Activated CD4-positive, alpha-beta T cell treated with anti-CD3 and anti-CD28 coated beads, Interleukin-10, Interleukin-2, amounts not matched to agents 100 ng/mL and 50 ng/mL, durations not matched to agents 16 hours and 8 hours (primary cell): ENCODE measurements around the gene CYP46A1.
"Not testable (repeated sequence)": the region's sequence is repeated elsewhere in the genome, so short reads cannot be mapped to it uniquely, and the experiment has no call there.

ENCODE experiments used
- DNase-seq: peaks from one replicate; pipeline ENCODE4 v3.0.0-alpha.2; 2020

Gene CYP46A1

DNA sequence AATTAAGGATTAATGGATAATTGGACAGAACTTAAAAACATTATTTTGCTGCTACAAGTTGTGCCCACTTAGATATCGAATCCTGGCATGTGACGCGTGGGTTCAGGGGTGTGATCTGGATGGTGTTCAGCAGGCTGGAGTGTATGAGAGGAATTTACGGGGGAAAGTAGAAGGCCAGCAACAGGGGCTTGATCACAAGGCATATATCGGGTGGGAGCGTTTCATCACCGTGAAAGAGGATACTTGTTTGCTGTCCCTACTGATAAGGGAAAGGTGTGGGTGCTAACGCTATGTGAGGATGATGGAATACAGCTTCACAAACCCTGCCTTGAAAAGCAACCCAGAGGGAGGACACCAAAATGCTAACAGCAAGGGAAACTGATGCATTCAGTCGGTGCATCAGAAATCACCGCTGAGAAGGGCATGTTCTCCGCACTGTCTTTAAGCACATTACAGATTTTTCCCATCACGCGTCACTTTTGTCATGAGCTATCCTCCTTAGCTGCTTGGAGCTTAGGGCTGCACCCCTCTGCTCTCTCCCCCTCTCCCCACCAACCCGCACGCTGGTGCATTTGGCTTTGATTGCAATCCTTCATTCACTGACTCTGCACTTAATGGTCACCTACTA lies 25.8 kb upstream of the CYP46A1 start:
- no peak for DNase-seq

DNA sequence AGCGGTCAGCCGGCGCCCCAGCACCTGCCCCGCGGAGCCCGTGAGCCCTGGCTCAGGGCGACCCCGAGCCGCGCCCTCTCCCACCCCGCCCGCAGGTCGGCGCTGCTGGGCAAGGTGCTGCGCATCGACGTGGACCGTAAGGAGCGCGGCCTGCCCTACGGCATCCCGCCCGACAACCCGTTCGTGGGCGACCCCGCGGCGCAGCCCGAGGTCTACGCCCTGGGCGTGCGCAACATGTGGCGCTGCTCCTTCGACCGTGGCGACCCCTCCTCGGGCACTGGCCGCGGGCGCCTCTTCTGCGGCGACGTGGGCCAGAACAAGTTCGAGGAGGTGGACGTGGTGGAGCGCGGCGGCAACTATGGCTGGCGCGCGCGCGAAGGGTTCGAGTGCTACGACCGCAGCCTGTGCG lies 24.8 kb upstream of the CYP46A1 start:
- DNase-seq, result no peak

DNA sequence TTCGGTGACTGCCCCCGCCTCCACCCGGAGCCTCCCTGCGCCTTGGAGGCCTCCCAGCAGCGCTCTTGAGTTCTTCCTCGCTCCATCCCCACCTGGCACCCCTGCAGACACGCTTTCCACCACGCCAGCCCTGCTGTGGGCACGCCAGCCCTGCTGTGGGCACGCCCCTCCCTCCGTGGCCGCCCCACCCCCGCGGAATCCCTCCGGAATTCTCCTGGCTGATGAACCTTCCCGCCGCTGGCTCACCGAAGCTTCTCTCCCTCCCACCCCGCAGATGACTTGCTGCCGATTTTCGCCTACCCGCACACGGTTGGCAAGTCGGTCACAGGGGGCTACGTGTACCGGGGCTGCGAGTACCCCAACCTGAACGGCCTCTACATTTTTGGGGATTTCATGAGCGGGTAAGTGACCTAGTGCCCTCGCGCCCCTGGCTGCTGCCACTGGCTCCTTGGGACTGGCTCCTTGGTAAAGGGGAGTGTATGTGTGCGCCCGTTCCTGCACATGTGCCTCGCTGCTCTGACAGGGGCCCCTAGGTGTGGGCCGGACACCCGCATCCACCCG lies 24.0 kb upstream of the CYP46A1 start:
- DNase-seq, result no peak

GRCh38 chr14:99660794-99661193 lies 23.3 kb upstream of the CYP46A1 start:
- no peak for DNase-seq

- DNase-seq, result not testable (repeated sequence)
Observed at GRCh38 chr14:99661206-99661605, 22.9 kb upstream of the CYP46A1 start.

GRCh38 chr14:99662846-99663245 lies 21.3 kb upstream of the CYP46A1 start:
- DNase-seq, result no peak

DNA sequence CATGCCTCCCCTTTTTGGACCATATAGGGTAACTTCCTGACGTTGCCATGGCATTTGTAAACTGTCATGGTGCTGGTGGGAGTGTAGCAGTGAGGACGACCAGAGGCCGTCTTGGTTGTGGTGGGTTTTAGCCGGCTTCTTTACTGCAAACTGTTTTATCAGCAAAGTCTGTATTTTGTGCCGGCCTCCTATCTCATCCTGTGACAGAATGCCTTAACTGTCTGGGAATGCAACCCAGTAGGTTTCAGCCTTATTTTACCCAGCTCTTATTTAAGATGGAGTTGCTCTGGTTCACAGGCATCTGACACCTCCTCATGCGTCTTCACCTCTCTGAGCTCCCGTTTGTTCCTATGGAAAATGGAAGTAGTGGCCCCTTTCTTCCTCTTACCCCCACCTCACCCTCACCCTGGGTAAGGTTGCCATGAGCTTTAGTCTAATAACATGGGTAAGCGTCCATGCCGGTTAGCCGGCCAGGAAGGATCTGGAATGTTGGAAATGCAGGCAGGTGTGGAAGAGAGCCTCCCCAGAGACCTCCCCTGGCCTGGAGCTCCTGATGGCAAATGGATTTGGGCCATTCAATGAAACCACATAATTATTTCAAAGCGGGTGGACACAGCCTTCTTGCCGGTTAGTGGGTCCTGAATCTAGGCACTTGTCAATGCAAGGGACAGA lies 20.6 kb upstream of the CYP46A1 start:
- DNase-seq, result no peak

DNA sequence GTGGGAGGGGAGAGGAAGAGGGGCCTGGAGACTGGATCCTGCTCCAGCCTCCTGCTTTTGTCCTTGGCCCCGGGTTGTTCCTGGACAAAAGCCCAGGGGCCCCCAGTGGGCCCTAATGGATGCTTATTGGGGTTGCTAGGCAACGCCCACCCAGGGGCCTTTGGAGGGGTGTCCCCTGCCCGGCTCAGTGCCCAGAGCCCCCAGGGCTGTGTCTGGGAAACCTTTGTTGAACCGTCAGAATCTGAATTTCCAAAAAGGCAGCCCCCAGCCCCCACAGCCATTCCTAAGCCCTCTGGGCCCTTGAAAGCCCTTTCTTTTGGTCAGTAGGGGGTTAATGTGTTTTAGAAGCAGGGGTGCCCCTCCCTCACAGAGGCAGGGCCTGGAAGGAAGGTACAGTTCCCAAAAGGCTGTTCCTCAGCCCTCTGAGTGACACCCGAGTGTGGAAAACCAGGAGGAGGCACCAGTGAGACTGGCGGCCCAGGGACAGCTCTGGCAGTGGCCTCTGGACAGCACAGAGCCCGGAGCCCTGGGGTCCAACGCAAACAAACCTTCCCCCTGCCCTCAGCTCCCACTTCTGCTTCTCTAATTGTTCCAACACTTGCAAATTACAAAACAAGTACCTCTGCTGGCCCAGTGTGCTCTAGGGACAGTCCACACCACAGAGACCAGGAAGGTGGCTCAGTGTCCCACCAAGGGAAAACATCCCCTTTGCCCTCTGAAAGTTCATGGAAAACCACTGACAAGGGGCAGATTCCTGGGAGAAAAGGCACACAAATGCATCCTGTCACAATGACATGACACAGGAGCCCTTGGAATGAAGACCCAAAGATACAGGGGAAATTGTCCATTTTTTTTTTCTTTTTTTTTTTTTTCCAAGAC lies 19.8 kb upstream of the CYP46A1 start:
- DNase-seq, result no peak

- no peak for DNase-seq
Observed at GRCh38 chr14:99664937-99665273, 19.2 kb upstream of the CYP46A1 start.

- no peak for DNase-seq
Observed at GRCh38 chr14:99666533-99666932, 17.6 kb upstream of the CYP46A1 start.

- DNase-seq, result no peak
Observed at GRCh38 chr14:99667045-99667444, 17.1 kb upstream of the CYP46A1 start.

DNA sequence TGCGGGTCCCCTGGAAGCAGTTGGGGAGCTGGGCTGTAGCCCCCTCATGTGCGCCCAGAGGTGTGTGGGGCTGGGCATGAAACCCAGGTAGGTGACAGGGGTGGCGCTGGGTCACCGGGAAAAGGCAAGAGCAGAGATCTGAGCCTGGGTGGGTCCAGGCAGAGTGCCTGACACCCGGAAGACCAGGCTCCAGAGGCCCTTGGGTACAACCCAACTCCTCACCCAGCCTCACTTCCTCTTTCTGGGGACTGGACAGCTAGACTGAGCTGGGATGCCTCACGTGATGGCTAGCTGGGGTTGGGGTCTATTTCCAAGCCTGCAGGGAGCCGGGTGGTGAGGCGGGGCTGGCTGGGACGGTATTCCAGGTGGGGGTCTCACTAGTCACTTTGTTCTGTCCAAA lies 16.3 kb upstream of the CYP46A1 start:
- DNase-seq, result no peak

DNA sequence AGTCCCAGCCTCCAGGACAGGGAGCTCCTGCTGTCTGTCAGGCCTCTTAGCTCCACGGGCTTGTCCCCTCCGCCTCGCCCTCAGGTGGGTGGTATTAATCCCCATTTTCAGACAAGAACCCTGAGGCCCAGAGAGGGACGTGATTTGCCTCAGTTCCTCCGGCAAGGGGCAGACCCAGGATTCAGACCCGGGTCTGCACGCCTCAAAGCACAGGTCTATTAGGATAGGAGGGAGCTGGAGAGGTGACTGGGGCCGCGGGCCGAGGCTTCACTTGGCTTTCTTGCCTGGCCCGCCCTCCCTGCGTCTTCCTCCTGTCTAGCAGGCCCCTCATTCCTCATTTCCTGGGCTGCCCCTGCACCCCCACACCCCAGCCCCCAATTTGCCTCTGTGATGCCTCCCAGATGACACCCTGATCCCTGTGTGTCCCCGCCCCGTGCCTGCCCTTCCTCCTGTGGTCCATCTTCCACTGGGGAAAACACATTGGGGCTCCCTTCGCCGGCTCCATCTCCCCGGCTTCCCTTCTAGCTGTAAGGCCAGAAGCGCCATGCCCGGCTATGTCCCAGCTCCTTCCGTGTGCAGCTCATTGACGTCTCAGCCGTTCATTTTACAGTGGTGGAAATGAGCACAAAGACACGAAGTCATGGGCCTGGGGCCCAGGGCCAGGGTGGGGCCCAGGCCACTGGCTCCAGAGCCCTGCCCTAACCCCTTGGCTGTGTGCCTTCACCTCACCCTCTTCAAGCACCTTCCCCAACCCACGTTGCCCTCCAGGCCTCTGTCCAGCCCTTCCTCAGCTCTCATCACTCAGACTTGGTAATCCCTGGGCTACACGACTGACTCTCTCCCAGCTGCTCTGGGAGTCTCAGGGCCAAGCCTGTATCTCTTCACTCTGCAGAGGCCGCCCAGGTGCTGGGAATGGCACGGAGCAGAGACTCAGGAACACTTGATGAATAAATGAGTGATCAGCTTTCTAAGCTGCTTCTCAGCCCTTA lies 15.5 kb upstream of the CYP46A1 start:
- no peak for DNase-seq

GRCh38 chr14:99670361-99671234 lies 13.5 kb upstream of the CYP46A1 start:
- no peak for DNase-seq

DNA sequence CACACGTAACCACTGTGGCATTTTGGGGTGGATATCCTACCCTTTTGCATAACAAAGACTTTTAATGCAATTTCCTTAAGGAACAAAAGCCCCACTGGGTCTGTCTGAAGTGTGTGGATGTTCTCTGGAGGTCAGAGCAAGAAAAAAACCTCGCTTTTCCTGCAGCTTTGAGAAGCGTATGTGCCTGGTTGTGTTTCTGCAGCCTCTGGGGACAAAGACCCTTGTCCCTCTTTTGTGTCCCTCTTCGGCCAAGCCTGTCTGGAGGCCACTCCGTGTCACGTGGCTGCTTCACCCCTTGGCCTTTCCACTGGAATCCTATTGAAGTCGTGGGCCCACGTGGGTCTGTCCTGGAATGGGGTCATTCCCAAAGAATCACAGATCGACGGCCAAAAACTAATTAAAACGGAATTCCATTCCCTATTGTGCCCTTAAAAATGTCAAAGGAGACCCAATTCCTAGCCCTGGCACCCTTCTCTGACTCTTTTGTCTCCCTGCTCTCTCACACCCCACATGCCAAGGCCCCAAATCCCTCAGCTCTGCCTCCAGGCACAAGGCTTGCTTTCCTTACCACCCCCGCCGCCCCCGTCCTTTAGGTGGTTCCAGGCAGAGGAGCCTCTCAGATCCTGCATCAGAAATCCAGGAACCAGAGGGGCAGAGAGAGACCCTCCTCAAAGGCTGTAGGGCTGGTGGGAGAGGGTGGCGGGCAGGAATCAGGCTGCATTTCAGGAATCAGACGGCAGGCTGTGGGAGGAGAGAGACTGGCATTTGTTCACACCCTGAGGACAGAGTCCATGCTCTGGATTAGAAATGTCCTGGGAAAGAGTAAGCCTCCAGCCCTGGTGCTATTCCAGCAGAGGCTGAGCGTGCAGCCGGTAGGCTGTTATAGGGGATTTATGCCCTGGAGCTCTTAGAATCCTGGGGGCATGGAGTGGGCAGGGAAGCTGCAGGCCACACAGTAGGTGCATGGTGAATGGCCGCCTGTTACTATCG lies 12.6 kb upstream of the CYP46A1 start:
- DNase-seq, result no peak

DNA sequence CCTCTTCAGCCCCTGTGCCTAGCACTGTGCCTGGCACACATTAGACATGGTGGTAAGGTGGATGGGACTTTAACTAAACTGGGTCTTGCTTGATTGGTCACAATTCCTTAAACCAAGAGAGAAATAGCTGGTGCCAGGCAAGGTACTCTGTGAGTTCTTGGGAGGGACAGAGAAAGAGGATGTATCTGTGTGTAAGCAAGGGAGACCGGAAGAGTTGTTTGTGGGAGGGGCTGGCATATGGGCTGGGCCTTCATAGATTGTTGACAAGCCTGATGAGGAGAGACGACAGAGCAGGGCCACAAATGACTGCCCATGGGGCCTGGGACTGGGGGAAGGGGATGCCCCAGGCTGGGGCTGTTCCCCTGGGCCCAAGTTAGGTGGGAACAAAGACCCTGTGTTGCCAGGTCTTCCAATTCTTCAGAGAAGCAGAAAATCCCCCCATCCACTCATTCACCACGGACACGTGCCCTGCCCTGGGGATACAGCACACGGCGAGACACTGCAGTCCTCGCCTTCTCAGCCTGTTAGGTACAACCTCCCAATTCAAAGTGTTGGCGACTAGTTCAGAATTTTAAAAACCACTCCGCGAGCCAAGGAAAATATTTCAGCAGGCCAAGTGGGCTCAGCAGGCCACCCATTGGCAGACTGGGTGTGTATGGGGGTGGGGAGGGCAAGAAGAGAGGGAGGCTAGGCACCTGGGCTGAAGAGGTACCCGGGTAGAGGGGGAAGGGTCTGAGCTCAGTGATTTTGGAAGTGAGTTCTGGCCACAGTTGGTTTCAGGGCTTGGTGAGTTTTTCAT lies 11.4 kb upstream of the CYP46A1 start:
- peak; percentile 27 for DNase-seq

DNA sequence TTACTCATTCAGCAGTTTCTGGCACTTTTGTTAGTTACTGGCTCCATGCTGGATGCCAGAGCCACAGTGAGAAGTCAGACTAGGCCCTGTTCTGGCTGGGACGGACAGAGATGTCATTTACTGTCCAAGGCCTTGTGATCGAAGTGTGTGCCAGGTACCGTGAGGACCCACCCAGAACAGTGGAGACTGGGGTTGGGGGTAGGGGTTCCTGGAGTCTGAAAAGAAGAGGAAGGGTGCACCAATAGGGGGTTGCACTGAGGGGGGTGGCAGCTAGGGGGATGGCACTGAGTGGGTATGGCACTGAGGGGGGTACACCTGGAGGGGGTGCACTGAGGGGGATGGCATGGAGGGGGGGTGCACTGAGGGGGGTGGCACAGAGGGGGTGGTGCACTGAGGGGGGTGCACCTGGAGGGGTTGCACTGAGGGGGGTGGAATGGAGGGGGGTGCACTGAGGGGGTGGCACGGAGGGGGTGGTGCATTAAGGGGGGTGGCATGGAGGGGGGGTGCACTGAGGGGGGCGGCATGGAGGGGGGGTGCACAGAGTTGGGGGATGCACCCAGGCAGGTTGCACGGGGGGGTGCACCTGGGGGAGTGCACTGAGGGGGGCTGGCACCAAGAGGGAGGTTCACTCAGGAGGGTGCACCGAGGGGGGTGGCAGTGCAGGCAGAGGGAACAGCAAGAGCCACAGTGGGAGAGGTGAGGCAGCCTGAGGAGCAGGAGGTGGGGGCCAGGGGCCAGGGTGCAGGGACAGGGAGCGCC lies 10.6 kb upstream of the CYP46A1 start:
- DNase-seq, result no peak

DNA sequence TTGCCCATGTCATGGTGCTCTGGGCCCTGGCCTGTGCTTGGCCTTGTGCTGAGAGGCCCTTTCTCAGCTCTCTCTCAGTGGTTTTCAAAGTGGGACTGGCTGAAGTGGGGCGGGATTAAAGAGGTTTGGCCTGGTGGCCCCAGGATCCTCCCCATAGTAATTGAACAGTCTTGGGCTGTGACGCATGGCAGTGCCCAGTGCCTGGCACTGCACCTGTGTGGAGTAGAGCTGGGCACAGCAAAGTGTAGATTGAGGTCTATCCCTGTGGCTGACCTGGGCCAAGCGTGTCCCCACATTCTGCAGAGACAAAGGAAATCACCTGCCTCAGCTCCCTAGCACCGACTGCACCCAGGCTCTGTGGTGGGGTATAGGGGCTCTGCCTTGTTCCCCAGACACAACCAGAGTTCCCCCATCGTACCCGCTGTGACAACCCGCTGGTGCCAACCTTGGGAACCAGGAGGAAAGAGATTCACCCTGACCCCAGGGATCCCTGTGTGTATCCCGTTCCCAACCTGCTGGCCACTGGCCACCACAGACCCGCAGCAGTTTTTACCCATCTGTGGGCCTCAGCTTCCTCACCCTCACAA lies 9.9 kb upstream of the CYP46A1 start:
- no peak for DNase-seq
